GM19351 (cell line): ENCODE data around the gene SLC17A3.

Experiments
- ATAC-seq: cut with Tn5 transposase; IDR thresholded peaks from one replicate; pipeline ENCODE4 v1.9.1; 2021; ENCODE audit warnings: mild to moderate bottlenecking, moderate library complexity; ENCODE audit not compliant: unreplicated experiment

Gene SLC17A3

DNA sequence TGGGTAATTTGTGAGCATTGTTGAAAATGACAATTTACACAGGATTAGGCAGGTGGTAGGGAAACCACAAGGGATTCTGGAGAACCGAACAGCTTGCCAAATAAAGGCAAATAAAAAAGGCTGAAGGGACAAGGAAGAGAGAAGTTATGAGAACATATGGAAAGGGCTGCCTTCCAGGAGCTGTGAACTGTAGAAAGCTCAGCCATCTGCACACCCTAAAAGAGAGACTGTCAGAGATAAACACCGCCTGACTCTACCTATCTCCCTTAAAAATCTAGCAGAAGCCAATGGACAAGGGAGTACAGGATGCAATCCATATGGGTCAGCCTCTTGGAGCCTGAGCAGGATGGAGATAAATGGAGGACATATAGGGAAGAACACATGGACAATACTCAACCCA is 29.5 kb downstream of the SLC17A3 start:
- no peak for ATAC-seq

DNA sequence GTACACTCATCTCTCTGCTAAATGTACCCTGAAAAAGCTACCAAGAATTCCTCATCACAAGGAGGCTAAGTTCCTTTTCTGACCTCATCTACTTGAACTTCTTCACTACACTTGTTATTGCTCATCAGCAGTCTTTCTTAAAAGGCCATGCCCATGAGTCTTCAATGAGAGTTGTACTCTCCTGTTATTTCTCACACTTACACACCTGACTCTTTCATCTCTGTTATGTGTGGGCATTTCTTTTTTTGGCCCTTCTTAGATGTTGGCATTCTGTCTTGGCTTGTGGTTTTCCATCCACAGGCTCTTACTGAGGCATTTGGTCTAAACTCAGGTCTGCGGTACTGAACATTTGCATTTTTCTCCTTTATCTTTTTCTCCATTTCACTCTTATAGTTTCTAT is 31.5 kb downstream of the SLC17A3 start:
- peak; percentile 65 for ATAC-seq

DNA sequence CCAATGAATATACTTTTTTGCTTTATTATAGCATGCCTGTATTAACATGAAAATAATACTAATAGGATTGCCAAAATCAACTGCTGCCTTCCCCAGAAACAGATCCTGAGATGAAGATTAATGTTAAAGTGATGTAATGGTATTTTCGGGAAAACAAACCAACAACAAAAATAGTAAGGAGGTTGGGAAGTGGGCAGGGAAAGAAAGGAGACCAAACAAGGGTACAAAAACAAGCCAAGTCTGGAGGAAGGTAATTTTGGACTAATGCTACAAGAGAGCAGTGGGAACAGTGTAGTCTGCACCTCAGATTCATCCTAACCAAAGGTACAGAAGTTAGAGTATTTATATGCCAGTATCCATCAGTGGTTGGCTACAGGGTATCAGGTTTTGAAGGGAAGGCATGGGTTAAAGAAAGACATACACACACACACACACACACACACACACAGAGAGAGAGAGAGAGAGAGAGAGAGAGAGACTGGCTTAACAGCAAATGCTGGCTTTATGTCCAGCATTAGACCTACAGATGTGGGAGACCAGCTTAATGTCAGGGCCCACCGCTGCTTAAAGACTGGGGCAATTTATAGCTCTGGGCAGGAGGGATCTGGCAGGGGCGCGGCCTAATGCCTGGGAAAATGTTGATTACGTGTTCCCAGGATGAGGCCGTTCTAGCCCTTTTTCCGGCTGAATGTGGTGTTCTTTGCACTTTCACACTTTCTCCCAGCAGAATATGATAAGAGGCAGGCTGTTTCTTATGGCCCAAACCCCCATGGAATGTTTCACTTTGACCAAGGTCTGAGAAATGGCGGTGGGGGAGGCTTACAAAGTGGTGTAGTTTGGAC is 38.4 kb downstream of the SLC17A3 start:
- ATAC-seq, result no peak

DNA sequence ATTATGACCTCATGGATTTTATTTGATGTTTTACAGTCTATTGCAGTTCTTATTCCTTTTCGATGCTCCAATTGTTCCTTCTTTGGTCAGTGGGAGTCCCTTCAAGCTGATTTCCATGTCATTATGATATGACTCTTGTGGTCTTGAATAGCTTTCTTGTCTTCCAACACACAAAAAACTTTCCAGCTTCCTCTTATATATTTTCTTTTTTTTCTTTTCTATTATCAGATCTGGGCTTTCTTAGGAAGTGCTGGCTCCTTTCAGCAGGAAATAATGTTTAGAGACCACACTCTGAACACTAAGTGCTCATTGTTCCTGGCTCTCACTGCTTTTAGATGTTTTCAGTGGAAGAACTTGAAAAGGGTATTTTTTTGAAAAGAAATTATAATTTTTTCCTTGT is 39.1 kb downstream of the SLC17A3 start:
- ATAC-seq, result no peak

DNA sequence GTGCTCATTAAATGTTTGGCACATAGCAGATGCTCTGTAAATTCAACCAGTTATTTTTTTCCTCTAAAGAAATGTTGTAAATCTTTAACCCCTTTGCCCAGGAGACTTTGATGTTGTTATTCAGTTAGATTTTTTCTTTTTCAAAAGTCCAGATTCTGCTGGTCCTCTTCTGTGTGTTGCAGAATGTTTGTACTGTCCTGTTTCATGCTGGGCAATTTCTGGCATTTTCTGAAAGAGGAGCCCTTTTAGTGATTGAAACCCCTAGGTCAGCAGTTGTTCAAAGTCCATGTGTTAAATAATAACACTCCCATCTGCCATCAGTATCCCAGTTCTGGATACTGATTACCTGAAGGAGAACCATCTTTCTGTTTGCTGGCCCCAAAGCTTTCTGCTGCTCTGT is 40.9 kb downstream of the SLC17A3 start:
- no peak for ATAC-seq

DNA sequence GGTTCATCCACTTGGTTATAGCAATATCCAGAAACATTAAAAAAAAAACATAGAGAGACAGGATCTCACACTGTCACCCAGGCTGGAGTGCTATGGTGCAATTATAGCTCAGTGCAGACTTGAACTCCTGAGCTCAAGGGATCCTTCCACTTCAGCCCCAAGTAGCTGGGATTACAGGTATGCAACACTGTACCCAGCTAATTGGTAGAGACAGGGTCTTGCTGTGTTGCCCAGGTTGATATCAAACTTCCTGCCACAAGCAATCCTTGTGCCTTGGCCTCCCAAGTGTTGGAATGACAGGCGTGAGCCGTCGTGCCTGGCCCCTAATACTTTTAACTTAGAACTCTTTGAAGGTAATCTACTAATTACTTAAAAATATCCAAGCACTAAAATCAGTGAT is 41.4 kb downstream of the SLC17A3 start:
- no peak for ATAC-seq

DNA sequence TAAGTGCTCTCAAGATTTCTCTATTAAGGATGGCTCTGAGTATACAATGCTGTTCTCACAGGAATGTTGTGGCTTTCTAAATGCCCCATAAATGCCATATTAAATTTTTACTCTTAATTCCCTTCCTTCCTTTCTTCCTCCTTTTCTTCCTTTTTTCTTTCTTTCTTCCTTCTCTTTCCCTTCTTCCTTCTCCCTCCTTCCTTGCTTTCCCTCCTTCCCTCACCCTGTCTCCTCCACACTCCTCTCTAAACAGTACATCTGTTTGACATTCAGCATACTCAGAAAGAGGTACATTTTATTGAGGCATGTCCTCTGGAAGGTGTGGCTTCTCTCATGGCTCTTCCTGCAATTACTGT is 41.8 kb downstream of the SLC17A3 start:
- no peak for ATAC-seq

DNA sequence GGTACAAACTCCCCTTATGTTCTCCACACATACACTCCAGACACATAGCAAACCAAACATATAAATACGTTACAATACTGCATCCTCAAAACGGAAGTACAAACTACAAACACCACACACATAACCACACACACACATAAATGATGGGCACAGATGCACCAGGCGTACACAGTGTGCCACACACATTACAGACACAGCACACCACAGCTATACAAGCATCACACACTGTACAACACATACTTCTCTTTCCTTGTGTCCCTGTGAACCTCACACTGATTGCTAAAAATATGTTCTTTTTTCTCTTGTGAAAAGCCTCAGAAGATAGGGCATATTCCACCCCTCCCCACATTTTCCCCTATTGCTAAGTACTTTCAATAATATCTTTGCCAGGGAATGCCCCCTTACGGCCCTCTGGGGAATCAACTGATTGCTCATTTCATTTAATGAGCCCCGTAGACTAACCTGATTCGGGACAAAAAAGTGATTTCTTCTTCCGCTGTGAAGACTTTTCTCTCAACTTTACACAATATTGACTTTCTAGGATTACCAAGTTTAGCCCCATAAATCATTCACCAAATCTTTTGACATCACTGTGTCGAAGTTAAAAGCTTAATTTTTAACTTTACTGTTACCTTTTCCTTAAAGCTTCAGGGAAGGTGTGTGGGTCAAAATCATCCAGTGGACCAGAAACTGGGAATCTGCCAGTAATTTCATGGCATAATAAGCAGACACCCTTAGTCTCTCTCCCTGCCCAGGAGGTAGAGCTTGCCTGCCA is 42.3 kb downstream of the SLC17A3 start, which contains the start of gene SLC17A1:
SLC17A1 (minus strand) TSS at position 521 of the 775 bp plus-strand sequence. CDS start 1,495 bp downstream, outside the sequence.
- no peak for ATAC-seq

DNA sequence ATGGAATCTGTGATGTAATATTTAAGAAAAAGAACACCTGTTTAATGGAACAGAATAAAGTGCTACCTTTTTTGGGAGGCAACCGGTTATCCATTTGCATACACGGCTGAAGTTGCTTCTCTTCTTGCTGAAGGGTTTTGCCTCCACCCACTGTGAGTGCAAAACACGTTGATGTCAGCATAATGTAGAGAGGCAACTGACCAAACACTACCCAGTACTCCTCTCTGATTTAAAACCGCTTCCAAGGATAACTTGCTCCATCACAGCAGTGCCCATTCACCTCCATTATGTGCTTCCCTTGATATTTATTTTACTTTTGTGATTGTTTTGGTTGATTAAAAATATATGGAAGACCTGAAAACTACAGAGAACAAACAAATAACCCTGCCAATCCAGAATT is 43.6 kb downstream of the SLC17A3 start:
- no peak for ATAC-seq

DNA sequence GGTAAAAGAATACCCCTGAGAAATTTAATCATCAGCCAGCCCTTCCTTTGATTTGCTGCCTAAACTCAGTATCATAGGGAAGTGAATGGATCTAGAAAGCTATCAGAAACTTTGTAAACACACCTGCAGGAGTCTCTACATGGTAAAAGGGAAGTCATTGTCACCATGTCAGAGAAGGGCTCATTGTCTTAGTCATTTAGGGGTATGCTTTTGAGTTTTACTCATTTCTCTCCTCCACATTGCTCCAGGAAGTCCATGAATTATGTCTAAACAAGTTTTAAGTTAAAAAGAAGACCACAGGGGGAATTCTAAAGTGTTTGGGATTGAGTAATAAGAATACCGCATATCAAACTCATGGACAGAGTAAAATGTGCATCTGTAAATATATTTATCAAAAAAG is 44.7 kb downstream of the SLC17A3 start:
- ATAC-seq, result no peak

DNA sequence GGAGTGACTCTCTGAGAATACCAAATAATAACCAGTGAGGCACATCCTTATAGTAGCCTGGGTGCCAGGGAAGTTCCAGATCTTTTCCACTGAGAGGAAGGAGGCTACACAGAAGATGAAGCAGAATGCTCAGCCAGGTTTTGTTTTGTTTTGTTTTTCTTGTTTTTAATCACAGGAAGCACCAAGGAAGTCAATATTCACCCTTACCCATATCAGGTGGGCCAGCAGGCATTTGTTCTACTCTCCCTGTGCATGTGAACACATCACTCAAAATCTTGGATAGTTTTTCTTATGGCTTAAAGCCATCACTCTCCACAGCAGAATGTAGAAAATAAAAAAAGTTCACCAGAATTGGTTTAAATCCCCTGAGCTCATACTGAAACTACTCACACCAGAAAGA is 52.7 kb downstream of the SLC17A3 start:
- ATAC-seq, result no peak

DNA sequence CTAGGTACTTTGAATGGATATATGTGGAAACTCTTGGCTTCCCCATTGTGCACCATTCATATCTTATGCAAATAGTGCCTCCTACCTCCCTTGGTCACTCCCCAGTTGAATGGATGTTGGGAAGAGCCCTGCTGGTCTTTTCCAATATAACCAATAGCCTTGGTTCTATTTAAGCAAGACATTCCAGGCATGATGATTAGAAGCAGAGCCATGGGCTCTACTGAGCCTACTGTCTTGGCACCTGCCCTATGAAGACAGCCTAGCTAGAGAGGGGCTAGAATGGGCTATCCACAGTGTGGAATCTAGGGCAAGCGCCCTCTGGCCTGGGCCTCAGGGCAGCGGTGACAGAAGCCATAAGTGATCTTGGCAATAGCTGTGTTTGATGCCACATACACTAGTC is 57.8 kb downstream of the SLC17A3 start:
- no peak for ATAC-seq

DNA sequence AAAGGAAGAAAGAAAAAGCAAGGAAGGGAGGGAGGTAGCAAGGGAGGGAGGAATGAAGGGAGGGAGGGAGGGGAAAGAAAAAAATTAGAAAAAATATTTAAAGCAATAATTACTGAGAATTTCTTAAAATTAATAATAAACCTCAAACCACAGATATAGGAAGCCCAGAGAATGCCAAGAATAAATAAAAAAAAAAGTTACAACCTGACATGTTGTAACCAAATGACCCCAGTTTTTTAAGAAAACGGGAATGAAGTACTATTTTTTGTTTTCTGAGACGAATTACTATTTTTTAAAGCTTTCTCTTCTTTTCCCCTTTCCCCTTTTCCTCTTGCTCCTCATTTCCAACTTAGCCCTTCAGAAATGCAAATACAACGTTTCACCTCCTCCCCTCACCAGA is 58.8 kb downstream of the SLC17A3 start:
- no peak for ATAC-seq

DNA sequence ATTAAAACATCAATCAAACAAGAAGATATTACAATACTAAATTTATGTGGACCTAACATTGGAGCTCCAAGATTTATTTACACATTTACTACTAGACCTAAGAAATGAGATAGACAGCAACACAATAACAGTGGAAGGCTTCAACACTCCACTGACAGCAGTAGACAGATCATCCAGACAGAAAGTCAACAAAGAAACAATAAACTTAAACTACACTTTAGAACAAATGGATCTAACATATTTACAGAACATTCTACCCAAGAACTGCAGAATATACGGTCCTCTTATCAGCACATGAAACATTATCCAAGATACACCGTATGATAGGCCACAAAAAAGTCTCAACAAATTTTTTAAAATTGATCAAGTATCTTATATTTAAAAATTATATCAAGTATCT is 69.2 kb downstream of the SLC17A3 start:
- no peak for ATAC-seq

DNA sequence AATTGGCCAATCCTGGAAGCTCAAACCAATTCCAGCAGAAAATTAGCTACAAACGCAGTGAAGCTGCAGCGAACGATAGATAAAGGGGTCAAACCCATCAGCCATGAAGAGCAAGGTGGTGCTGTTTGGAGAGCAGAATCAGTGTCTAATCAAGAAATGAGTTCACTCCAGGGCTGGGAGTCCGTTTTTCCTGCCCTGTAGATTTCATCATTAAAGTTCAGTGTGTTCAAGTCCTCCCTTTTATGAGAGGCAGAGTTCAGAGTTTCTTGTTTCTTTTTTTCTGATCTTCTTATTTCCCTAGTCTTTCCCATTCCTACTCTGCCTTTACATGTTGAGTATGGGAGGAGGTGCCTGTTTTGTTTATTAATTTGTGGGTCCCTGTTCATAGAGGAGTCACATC is 72.6 kb downstream of the SLC17A3 start:
- ATAC-seq, result no peak
